Left ventricle myocardium inferior (tissue), 1 donor: ENCODE results near the gene PRRT1. TPM values are rescaled to one million over a fixed set of nuclear protein-coding genes. Genes with fewer than 3 reads are reported as not detected.
A peak's percentile ranks its signal among the peaks of the same experiment; 100 is the strongest.

Experiments used
- DNase-seq: peaks from one replicate; pipeline ENCODE4 v3.0.0-alpha.2; 2020
- H3K27ac ChIP-seq: fragments of 200-600 bp; replicated peaks from 2 replicates; pipeline ENCODE4 v1.8.0; 2021
- H3K27me3 ChIP-seq: fragments of 200-600 bp; 2 replicates; pipeline ENCODE4 v1.8.0; 2021; ENCODE audit warnings: low read depth
- H3K36me3 ChIP-seq: fragments of 200-600 bp; 2 replicates; pipeline ENCODE4 v1.8.0; 2021
- H3K4me1 ChIP-seq: fragments of 200-600 bp; 2 replicates; pipeline ENCODE4 v1.8.0; 2021
- H3K4me3 ChIP-seq: fragments of 200-600 bp; 2 replicates; pipeline ENCODE4 v1.8.0; 2021; ENCODE audit warnings: mild to moderate bottlenecking, moderate library complexity
- H3K9me3 ChIP-seq: fragments of 200-600 bp; replicated peaks from 2 replicates; pipeline ENCODE4 v1.8.0; 2021
- CTCF ChIP-seq: fragments of 200-600 bp; IDR thresholded peaks from 2 replicates; pipeline ENCODE4 v1.8.0; 2021; ENCODE audit warnings: antibody characterized with exemption, mild to moderate bottlenecking, borderline replicate concordance
- intact Hi-C: fragments of 100-400 bp; cut with micrococcal nuclease; formaldehyde crosslinking; loops from one replicate; pipeline ENCODE4 v1.11.0; 2022
- total RNA-seq: library from RNA; stranded (reverse); fragmentation: NEBNext Ultra II Directional; extraction: Animal tissue kit (Norgen Biotek cat#: 25700); gene quantifications from one replicate; pipeline ENCODE4 v1.2.1, GENCODE V29; 2021
- donor health status: DM: no; HTN: yes; CAD: no; lungs with severe emphysema.

PRRT1 gene
- total RNA-seq, 1 donor from 2014 or later = 1.0 TPM

- Histone ChIP-seq H3K9me3 (no peaks in the 10 kb centered on the region), H3K4me1 (peaks cover 39% of the 10 kb centered on the region), H3K27ac (no peak overlapping the region), H3K36me3 (peaks cover 7% of the 10 kb centered on the region), H3K27me3 (peaks cover 52% of the 10 kb centered on the region), H3K4me3 (peak overlapping the region; percentile 82)
- TF ChIP-seq CTCF = no peak
- intact Hi-C loops = no loop called here
- no peak for DNase-seq
Observed at GRCh38 chr6:32151181-32151862, 417 bp downstream of the PRRT1 start.

- Histone ChIP-seq H3K36me3 (no peaks in the 10 kb centered on the region), H3K27ac (no peak overlapping the region), H3K27me3 (peaks cover 52% of the 10 kb centered on the region), H3K4me1 (peaks cover 33% of the 10 kb centered on the region), H3K9me3 (no peaks in the 10 kb centered on the region), H3K4me3 (peak overlapping the region; percentile 82)
- intact Hi-C loops = no loop called here
- no peak for DNase-seq
- no peak for TF ChIP-seq CTCF
Observed at GRCh38 chr6:32149932-32150870, 1.5 kb downstream of the PRRT1 start.

- Histone ChIP-seq H3K27me3 (peaks cover 52% of the 10 kb centered on the region), H3K9me3 (no peaks in the 10 kb centered on the region), H3K36me3 (no peaks in the 10 kb centered on the region), H3K4me1 (peaks cover 23% of the 10 kb centered on the region), H3K27ac (no peak overlapping the region), H3K4me3 (peak overlapping the region; percentile 52)
- intact Hi-C loops = no loop called here
- TF ChIP-seq CTCF = no peak
- DNase-seq = no peak
Observed at GRCh38 chr6:32149092-32149755, 2.5 kb downstream of the PRRT1 start.

- TF ChIP-seq CTCF = no peak
- H3K4me3 ChIP-seq = peak overlapping the region; percentile 52
- DNase-seq = no peak
- H3K27me3 ChIP-seq = peaks cover 52% of the 10 kb centered on the region
- H3K36me3 ChIP-seq = no peaks in the 10 kb centered on the region
- H3K27ac ChIP-seq = no peak overlapping the region
- H3K9me3 ChIP-seq = no peaks in the 10 kb centered on the region
- H3K4me1 ChIP-seq = peaks cover 16% of the 10 kb centered on the region
- intact Hi-C loops = no loop called here
Observed at GRCh38 chr6:32148289-32149091, 3.2 kb downstream of the PRRT1 start.
